NCI-H146 (cell line): Measurements from ENCODE around the gene KIRREL2.
A peak's percentile ranks its signal among the peaks of the same experiment; 100 is the strongest.
"Not testable (repeated sequence)": the region's sequence is repeated elsewhere in the genome, so short reads cannot be mapped to it uniquely, and the experiment has no call there.

Experiments used
- DNase-seq: peaks from one replicate; lab custom pipeline; 2025; lab: John Stamatoyannopoulos, UW

The KIRREL2 gene

GRCh38 chr19:35899547-35900214 is 43.0 kb downstream of the KIRREL2 start:
- peak; percentile 82 for DNase-seq

- DNase-seq: no peak
Observed at GRCh38 chr19:35901055-35901644, 44.4 kb downstream of the KIRREL2 start.

- peak; percentile 19 for DNase-seq
Observed at GRCh38 chr19:35901854-35902661, 45.3 kb downstream of the KIRREL2 start, which contains the start of gene HCST. Gene HCST (plus strand): TSS chr19:35902529. CDS start chr19:35902594, 65 bp downstream.

- DNase-seq: no peak
Observed at GRCh38 chr19:35902870-35903475, 46.3 kb downstream of the KIRREL2 start.

- DNase-seq: peak; percentile 85
Observed at GRCh38 chr19:35903550-35904179, 47.0 kb downstream of the KIRREL2 start.

GRCh38 chr19:35904311-35905068 is 47.8 kb downstream of the KIRREL2 start:
- DNase-seq: no peak

GRCh38 chr19:35905178-35905727 is 48.5 kb downstream of the KIRREL2 start:
- no peak for DNase-seq

- no peak for DNase-seq
Observed at GRCh38 chr19:35907377-35907745, 50.6 kb downstream of the KIRREL2 start.

- no peak for DNase-seq
Observed at GRCh38 chr19:35908010-35908441, 51.3 kb downstream of the KIRREL2 start, which contains the start of gene TYROBP. Gene TYROBP (minus strand): TSS chr19:35908295. CDS start chr19:35908228, 67 bp downstream.

GRCh38 chr19:35908973-35909683 is 52.4 kb downstream of the KIRREL2 start:
- DNase-seq: no peak

GRCh38 chr19:35909684-35910035 is 52.9 kb downstream of the KIRREL2 start:
- DNase-seq: no peak

- not testable (repeated sequence) for DNase-seq
Observed at GRCh38 chr19:35910355-35910754, 53.6 kb downstream of the KIRREL2 start.

GRCh38 chr19:35911173-35911572 is 54.5 kb downstream of the KIRREL2 start:
- no peak for DNase-seq

GRCh38 chr19:35911790-35912189 is 55.1 kb downstream of the KIRREL2 start:
- DNase-seq: no peak

GRCh38 chr19:35913589-35913988 is 56.9 kb downstream of the KIRREL2 start:
- no peak for DNase-seq

- DNase-seq: no peak
Observed at GRCh38 chr19:35915443-35915842, 58.7 kb downstream of the KIRREL2 start.
